Astrocyte (in vitro differentiated cells and primary cell): ENCODE data around the gene ACTA2.

Source experiments
- EZH2 ChIP-seq: IDR thresholded peaks from 2 replicates; pipeline ENCODE4 v1.6.1; 2012; ENCODE audit warnings: mild to moderate bottlenecking, low read length, inconsistent platforms; ENCODE audit not compliant: insufficient read depth
- TF ChIP-seq, protein P1 (sequence below): IDR thresholded peaks from 2 replicates; pipeline ENCODE4 v1.5.1; 2011; ENCODE audit warnings: low read depth, mild to moderate bottlenecking, inconsistent platforms, low read length, moderate library complexity; ENCODE audit not compliant: insufficient read depth

DNA sequence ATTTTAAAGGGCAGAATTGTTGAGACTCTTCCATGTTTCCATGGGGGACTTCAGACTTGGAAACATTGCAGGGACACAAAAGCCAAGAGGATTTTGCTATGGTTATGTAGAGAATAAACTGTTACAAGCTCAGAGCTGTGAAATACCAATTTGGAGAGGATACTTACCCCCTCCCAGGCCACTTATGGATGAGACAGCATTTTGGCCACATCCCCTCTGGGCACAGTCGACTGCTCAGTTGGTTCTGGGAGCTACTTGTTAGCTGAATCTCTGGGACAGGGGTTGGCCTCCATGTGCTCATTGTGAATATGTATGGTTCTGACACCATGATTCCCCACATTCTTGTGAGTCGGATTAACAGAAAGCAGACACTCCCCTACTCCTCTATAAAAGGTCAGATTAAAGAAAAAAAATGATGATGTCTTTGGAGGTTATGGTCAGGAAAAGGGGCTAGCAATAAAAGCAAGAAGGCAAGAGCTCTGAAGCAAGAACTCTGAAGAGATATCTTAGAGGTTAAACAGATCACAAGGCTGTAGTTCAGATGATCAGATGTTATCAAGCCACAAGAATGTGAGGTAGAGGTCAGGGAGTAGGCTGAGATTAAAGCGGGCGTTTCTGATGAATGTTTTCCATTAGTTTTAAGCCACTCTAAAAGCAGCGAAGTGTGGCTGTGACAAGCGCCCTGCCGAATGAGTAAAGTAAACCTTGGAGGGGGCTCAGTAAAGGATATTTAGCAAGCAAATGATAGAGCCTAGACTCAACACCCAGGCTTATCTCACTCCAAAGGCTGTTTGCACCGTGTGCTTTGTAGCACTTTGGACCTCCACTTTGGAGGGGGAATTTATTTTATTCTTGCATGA, 55.3 kb downstream of the ACTA2 start:
- TF ChIP-seq, protein P1, sequence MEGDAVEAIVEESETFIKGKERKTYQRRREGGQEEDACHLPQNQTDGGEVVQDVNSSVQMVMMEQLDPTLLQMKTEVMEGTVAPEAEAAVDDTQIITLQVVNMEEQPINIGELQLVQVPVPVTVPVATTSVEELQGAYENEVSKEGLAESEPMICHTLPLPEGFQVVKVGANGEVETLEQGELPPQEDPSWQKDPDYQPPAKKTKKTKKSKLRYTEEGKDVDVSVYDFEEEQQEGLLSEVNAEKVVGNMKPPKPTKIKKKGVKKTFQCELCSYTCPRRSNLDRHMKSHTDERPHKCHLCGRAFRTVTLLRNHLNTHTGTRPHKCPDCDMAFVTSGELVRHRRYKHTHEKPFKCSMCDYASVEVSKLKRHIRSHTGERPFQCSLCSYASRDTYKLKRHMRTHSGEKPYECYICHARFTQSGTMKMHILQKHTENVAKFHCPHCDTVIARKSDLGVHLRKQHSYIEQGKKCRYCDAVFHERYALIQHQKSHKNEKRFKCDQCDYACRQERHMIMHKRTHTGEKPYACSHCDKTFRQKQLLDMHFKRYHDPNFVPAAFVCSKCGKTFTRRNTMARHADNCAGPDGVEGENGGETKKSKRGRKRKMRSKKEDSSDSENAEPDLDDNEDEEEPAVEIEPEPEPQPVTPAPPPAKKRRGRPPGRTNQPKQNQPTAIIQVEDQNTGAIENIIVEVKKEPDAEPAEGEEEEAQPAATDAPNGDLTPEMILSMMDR = no peak
- TF ChIP-seq EZH2 = no peak
